Thoracic aorta (tissue), 2 donors: ENCODE measurements around the gene GRIK4. TPM values are rescaled to one million over a fixed set of nuclear protein-coding genes. Genes with fewer than 3 reads are reported as not detected.

Experiments used
- ATAC-seq: fragments of 150-250 bp; one replicate; pipeline ENCODE4 v1.8.0; 2017; ENCODE audit warnings: low read depth; ENCODE audit not compliant: insufficient number of reproducible peaks, low FRiP score
- DNase-seq: peaks from one replicate; pipeline ENCODE4 v3.0.0-alpha.2; 2020; ENCODE audit warnings: low spot score
- H3K27ac ChIP-seq, 2 donors: fragments of 200-600 bp; sonication (generic); 1 replicate in 1 of 2; 2 replicates in 1 of 2; pipeline ENCODE4 v1.5.1; 2016; ENCODE audit warnings: mild to moderate bottlenecking in 2 of 2, moderate library complexity in 2 of 2
- H3K27me3 ChIP-seq: fragments of 200-600 bp; sonication (generic); replicated peaks from 2 replicates; pipeline ENCODE4 v1.6.0; 2016; ENCODE audit warnings: mild to moderate bottlenecking; ENCODE audit not compliant: insufficient read depth
- H3K36me3 ChIP-seq: fragments of 200-600 bp; sonication (generic); one replicate; pipeline ENCODE4 v1.5.1; 2016
- H3K4me1 ChIP-seq, 2 donors: fragments of 200-600 bp; sonication (generic); 1 replicate in 1 of 2; 2 replicates in 1 of 2; pipeline versions ENCODE4 v1.5.1 to v1.6.0; 2016; ENCODE audit warnings: low read depth in 2 of 2, mild to moderate bottlenecking in 1 of 2; ENCODE audit not compliant: control insufficient read depth in 1 of 2
- H3K4me3 ChIP-seq: fragments of 200-600 bp; sonication (generic); 2 replicates; pipeline ENCODE4 v1.5.1; 2016; ENCODE audit warnings: mild to moderate bottlenecking
- H3K9me3 ChIP-seq: fragments of 200-600 bp; sonication (generic); 2 replicates; pipeline ENCODE4 v1.5.1; 2016
- CTCF ChIP-seq: fragments of 200-600 bp; sonication (generic); IDR thresholded peaks from one replicate; pipeline ENCODE4 v1.5.1; 2019; ENCODE audit warnings: antibody characterized with exemption
- total RNA-seq, 2 donors: library from RNA; depleted of rRNA; stranded (reverse); fragments of >200 nt; gene quantifications; one replicate each; pipeline versions ENCODE4 v1.1.0 to v1.2.3, GENCODE V29; 2016

The GRIK4 gene
- total RNA-seq, 2 donors from 2014 or later = not detected

- H3K36me3 ChIP-seq = no peaks in the 10 kb centered on the region
- no peak overlapping the region for H3K27ac ChIP-seq
- H3K9me3 ChIP-seq = no peaks in the 10 kb centered on the region
- no peak overlapping the region for H3K4me3 ChIP-seq
- no peak for TF ChIP-seq CTCF
- no peak for DNase-seq
- H3K4me1 ChIP-seq = no peaks in the 10 kb centered on the region
- no peaks in the 10 kb centered on the region for H3K27me3 ChIP-seq
- no peak for ATAC-seq
Measured at GRCh38 chr11:120842195-120842594, 330.6 kb downstream of the GRIK4 start.

GRCh38 chr11:120853435-120853834 lies 341.9 kb downstream of the GRIK4 start:
- Histone ChIP-seq H3K36me3 (no peaks in the 10 kb centered on the region), H3K27me3 (no peaks in the 10 kb centered on the region), H3K4me3 (no peak overlapping the region), H3K9me3 (no peaks in the 10 kb centered on the region), H3K4me1 (no peaks in the 10 kb centered on the region), H3K27ac (no peak overlapping the region)
- ATAC-seq = no peak
- no peak for DNase-seq
- no peak for TF ChIP-seq CTCF

GRCh38 chr11:120854988-120855387 lies 343.4 kb downstream of the GRIK4 start:
- ATAC-seq = no peak
- H3K4me3 ChIP-seq = no peak overlapping the region
- no peak for TF ChIP-seq CTCF

GRCh38 chr11:120857508-120857907 lies 346.0 kb downstream of the GRIK4 start:
- H3K27me3 ChIP-seq = no peaks in the 10 kb centered on the region
- ATAC-seq (no peak), DNase-seq (no peak)
- H3K27ac ChIP-seq = no peak overlapping the region
- no peaks in the 10 kb centered on the region for H3K36me3 ChIP-seq
- H3K9me3 ChIP-seq = no peaks in the 10 kb centered on the region
- H3K4me3 ChIP-seq = no peak overlapping the region
- no peaks in the 10 kb centered on the region for H3K4me1 ChIP-seq
- no peak for TF ChIP-seq CTCF

More at GRCh38 chr11:120854988-120855387, 343.4 kb downstream of the GRIK4 start:
- Histone ChIP-seq H3K9me3 (no peaks in the 10 kb centered on the region), H3K36me3 (no peaks in the 10 kb centered on the region), H3K4me1 (no peaks in the 10 kb centered on the region), H3K27ac (no peak overlapping the region), H3K27me3 (no peaks in the 10 kb centered on the region)
- DNase-seq = no peak

GRCh38 chr11:120858740-120859139 lies 347.2 kb downstream of the GRIK4 start:
- no peaks in the 10 kb centered on the region for H3K27me3 ChIP-seq
- ATAC-seq (no peak), DNase-seq (no peak)
- H3K27ac ChIP-seq = no peak overlapping the region
- no peaks in the 10 kb centered on the region for H3K4me1 ChIP-seq
- no peak overlapping the region for H3K4me3 ChIP-seq
- no peak for TF ChIP-seq CTCF
- no peaks in the 10 kb centered on the region for H3K36me3 ChIP-seq
- H3K9me3 ChIP-seq = no peaks in the 10 kb centered on the region
